HS-5 (cell line): ENCODE data around the gene SLC12A8.
A peak's percentile ranks its signal among the peaks of the same experiment; 100 is the strongest.

Experiments used
- DNase-seq: peaks from one replicate; pipeline ENCODE4 v3.0.0-alpha.2; 2012; ENCODE audit warnings: low read depth

The SLC12A8 gene

GRCh38 chr3:125140011-125140817, 72.3 kb downstream of the SLC12A8 start:
- DNase-seq: no peak

GRCh38 chr3:125139386-125139785, 73.2 kb downstream of the SLC12A8 start:
- DNase-seq: no peak

GRCh38 chr3:125137358-125138033, 75.1 kb downstream of the SLC12A8 start:
- DNase-seq: no peak

GRCh38 chr3:125136966-125137357, 75.6 kb downstream of the SLC12A8 start:
- no peak for DNase-seq

- no peak for DNase-seq
These were observed 76.0 kb downstream of the SLC12A8 start for GRCh38 chr3:125136515-125136914.

- DNase-seq: no peak
These were observed 77.6 kb downstream of the SLC12A8 start for GRCh38 chr3:125134952-125135351.

- DNase-seq: no peak
These were observed 79.7 kb downstream of the SLC12A8 start for GRCh38 chr3:125132815-125133214.

GRCh38 chr3:125129512-125129997, 83.0 kb downstream of the SLC12A8 start:
- peak; percentile 97 for DNase-seq

GRCh38 chr3:125128861-125129501, 83.6 kb downstream of the SLC12A8 start:
- DNase-seq: peak; percentile 83

- no peak for DNase-seq
These were observed 86.2 kb downstream of the SLC12A8 start for GRCh38 chr3:125126323-125126722.

- peak; percentile 99 for DNase-seq
These were observed 86.7 kb downstream of the SLC12A8 start for GRCh38 chr3:125125821-125126245.

- no peak for DNase-seq
These were observed 88.9 kb downstream of the SLC12A8 start for GRCh38 chr3:125123451-125124305.

GRCh38 chr3:125121246-125122010, 91.1 kb downstream of the SLC12A8 start:
- DNase-seq: no peak

GRCh38 chr3:125120379-125121122, 92.0 kb downstream of the SLC12A8 start:
- DNase-seq: no peak

GRCh38 chr3:125119752-125120378, 92.7 kb downstream of the SLC12A8 start:
- DNase-seq: no peak

GRCh38 chr3:125118600-125118999, 93.9 kb downstream of the SLC12A8 start:
- no peak for DNase-seq

- DNase-seq: no peak
These were observed 94.8 kb downstream of the SLC12A8 start for GRCh38 chr3:125117631-125118191.

GRCh38 chr3:125116311-125117080, 96.1 kb downstream of the SLC12A8 start:
- no peak for DNase-seq

GRCh38 chr3:125115640-125116039, 96.9 kb downstream of the SLC12A8 start:
- no peak for DNase-seq
